CD4-positive, alpha-beta T cell treated with Interleukin-17A for 1 hour (primary cell): ENCODE measurements around the gene CRTAC1.

Experiments
- DNase-seq: peaks from one replicate; pipeline ENCODE4 v3.0.0-alpha.2; 2020

Gene CRTAC1

GRCh38 chr10:98030093-98030821 is at the start of gene CRTAC1:
TSS of gene CRTAC1 (minus strand) at chr10:98030621. CDS start at chr10:98030472, 149 bp downstream.
- no peak for DNase-seq

DNA sequence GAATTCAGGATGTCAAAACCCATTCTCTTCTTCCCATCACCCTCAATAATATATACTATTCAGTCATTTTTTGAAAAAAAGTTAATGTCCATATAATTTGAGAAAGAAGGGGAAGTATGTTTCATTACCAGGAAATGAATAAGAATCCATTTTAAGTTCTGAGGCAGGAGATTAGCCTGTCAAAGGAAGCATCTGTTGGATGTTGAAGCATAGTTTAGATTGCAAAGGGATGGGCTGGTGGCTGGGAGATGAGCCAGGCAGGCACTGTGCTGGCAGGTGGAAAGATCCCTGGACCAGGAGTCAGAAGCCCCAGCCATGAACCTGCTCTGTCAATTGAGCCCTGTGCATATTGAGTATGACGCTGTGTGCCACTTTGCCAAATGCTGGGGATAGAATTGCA is 48.4 kb upstream of the CRTAC1 start:
- no peak for DNase-seq

DNA sequence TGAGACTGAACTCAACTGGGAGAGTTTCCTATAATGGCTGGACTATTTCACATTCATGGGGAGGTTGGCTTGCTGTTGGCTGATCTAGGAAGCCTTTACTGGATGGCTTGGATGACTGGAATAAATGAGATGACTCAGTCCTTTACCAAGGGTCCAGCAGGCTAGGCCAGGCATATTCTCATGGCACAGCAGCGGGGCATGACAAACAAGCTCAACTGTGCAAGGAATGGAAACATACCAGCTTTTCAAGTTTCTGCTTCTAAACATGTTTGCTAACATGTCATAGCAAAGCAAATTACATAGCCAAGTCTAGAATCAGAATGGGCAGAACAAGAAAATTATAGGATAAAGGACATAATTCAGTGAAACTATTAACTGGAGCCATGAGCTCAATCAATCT is 46.8 kb upstream of the CRTAC1 start:
- DNase-seq = no peak

GRCh38 chr10:98076086-98076485 is 45.7 kb upstream of the CRTAC1 start:
- DNase-seq = no peak

DNA sequence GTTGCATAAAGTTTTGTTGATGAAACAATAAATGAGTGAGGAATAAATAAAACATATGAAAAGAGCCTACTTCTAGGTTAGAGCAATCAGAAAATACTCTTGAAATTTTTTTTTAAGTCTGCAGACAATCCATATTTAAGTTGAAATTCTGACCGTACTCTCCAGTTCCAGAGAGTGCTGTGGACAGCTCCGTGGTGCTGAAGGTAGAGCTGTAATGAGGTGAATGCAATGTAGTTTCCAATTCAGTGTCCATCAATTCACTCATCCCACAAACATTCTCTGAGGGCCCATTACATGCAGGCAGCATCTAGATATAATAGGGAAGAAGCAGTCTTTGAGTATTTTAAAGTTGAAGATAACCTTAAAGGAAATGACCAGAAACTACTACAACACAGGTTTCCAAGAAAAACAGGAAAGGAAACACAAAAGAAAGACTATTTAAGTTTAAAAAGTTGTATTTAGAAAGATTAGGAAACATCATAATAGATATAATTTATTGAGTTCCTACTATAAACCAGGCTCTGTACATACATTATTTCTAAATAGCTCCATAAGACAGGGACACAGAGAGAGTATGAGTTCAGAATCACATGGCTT is 44.0 kb upstream of the CRTAC1 start:
- no peak for DNase-seq

- no peak for DNase-seq
Measured at GRCh38 chr10:98067165-98067564, 36.7 kb upstream of the CRTAC1 start.

- DNase-seq = no peak
Measured at GRCh38 chr10:98063740-98064027, 33.3 kb upstream of the CRTAC1 start.

GRCh38 chr10:98062424-98062823 is 32.0 kb upstream of the CRTAC1 start:
- DNase-seq = no peak

DNA sequence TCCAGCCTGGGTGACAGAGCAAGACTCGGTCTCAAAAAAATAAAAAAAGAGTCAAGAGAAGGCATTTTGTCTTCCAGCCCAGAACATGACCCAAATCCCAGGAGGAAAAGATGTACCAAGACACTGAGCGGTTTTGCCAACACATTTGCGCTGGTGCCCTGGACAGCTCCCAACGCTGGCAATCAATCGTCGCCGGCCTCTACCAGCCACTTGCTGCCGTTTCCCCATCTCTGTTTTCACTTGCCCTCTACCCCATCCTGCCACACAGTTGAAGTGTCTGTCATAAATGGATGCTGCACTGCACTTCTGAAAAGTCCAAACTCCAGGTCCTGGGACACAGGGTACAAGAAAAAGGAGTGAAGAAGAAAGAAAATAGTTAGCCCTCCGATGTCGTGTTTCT is 29.7 kb upstream of the CRTAC1 start:
- DNase-seq = no peak

DNA sequence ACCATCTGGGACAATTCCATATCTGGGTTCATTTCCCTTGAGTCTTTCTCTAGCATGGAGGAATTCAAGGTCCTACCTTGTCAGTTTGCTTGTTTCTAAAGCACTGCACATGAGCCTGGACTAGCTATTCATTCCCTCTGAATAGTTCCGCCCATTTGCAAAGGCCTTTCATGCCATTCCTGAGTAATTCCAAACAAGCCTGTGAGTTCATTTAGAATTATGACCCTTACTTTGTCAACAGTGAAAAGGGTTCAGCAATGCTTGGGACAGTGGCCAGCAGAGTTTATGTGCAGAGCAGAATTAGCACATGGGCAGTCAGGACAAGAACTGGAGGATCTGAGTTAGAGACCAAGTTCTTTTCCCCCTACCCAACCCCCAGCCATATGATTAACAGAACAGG is 27.9 kb upstream of the CRTAC1 start:
- no peak for DNase-seq

DNA sequence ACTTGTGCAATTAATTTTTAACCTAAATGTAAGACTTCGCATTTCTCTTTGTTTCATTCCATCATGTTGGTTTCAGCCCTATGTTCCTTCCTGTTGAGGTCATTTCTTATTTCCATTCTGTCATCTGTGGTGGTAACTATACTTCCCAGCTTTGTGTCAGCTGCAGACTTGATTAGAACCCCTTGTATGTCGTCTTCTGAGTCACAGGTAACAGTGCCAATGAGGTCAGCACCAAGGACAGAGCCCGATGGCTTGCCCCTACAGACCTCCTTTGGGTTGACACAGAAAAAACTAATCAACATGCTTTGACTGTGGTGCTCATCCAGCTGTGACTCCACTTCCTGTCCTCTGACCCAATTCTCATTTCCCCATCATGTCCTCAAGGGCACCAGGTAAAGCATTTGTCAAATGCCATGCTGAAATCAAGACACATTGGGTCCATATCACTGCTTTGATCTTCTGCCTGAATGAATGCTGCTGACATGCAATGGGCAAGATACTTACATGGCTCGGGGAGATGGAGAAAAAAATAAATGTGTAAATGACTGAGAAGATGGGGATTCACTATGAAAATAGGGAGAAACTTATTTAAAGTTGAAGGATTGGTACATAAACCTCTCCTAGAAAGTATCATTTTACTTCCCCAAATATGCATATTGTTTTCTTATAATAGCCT is 25.6 kb upstream of the CRTAC1 start:
- no peak for DNase-seq

GRCh38 chr10:98047009-98047741 is 16.8 kb upstream of the CRTAC1 start:
- DNase-seq = no peak

DNA sequence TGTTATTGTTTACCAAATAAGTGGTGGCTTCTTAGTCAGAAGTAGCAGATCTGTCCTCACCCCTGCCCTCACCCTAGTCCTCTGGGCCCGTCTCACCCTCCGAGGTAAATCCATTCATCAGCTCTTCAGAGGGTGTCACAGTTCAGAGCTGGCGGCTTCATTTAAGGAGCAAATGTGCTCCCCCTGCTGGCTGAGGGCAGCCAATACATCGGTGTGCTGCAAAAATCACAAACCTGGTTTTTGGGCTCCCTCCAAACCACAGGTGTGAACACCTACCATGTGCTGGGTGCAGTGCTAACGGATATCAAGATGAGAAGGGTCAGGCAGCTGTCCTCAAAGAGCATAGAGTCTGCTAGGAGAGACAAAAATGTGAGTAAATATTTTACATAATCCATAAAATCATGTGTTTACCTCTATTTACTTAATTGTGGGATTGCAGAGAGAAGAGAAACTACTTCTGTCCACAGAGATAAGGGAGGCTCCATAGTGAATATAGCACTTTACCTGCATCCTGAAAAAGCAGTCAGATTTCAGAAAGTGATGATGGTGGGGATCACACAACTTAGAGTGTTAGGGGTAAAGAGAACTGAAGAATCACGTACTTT is 15.5 kb upstream of the CRTAC1 start:
- peak; percentile 63 for DNase-seq

GRCh38 chr10:98041352-98042043 is 11.1 kb upstream of the CRTAC1 start:
- DNase-seq = peak; percentile 43

- DNase-seq = no peak
Measured at GRCh38 chr10:98039690-98040381, 9.4 kb upstream of the CRTAC1 start.

DNA sequence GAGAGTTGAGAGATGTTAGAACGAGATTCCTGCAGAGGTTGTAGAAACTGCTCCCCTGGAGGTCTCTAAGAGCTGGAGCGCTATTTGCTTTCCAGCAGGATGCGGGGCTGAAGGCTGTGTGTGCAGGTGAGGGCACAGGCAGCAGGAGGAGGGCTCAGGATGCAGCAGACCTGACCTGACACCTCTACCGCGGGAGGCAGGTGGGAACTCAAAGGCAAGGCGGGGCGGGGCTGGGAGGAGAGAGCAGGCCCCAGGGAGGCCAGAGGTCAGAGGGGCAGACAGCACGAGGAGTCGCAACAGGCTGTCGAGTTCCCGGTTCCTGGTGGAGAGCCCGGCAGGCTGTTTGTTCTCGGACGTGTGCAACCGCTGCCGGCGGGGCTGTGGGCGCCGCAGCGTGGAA is 7.9 kb upstream of the CRTAC1 start:
- no peak for DNase-seq

GRCh38 chr10:98035599-98035998 is 5.2 kb upstream of the CRTAC1 start:
- DNase-seq = no peak

DNA sequence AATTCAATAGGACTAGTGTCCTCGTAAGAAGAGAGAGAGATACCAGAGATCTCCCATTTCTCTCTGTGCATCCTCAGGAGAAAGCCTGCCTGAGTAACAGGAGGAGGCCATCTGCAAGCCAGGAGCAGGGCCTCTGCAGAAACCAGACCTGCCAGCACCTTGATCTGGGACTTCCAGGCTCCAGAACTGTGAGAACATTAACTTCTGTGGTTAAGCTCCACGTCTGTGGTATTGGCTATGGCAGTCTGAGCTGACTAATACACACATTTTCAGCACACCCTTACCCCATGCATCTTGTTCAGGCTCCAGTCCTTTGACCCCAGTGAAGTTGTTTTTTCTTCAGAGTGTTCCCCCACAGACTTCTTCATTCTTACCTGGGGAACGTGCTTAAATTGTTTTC is 3.1 kb upstream of the CRTAC1 start:
- no peak for DNase-seq

DNA sequence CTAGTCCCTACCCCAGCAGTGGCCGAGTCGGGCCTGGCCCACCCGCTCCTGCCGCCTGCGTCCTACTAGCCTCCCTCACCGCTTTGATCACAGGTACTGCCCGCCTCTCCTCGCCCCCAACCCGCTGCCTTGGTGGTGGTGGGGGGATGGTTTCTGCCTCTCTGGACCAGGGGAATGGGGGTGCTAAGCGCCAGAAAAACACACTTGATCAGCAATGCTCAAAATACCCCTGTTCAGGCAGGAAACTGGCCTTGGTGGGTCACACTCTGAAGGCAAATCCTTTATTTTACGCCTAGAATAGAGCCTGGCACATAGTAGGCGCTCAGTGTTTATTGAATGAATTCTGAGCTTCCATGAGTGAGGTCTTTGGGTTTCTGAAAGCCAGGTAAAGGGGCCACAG is 1.0 kb upstream of the CRTAC1 start:
- DNase-seq = no peak

GRCh38 chr10:98030991-98031431 is 590 bp upstream of the CRTAC1 start:
- DNase-seq = no peak

DNA sequence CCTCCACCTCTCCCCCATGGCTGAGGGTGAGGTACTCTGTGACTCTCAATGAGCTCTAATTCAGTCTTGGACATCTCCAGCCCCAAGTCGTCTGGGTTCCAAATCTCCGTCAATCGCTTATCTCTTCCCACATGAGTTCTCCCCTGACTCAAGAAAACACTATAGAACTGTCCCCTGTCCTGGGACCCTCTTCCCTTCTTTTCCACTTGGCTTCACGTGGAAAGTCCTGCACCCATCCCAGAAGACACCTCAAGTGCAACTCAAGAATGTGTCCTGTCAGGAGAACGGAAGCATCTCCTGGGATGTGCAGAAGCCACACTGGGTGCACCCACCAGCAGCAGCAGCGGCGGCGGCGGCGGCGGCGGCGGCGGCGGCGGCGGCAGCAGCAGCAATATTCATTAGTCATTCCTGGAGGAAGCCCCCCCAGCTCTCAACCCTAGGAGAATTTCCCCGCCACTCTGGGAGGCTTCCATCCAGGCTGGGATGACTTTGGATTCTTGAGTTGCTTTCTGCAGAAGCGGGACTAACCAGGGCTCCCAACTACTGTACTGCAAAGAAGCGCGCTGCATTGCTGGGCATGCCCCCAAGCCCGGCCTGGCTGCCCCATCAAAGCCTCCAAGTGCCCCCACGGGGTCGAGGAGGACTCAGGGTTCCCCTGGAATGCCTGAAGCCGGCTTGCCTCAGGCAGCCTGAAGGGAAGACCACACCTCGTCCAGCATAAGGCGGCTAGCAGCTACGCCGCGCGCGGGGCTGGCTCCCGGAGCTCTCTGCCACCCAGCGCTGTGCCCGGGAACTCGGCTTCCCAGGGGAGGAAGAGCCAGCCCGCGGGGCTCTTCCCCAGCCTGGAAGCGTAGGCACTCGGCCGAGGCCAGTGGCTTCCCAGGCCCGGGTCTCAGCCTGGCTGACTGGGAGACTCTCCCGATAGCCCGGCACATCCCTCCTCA is 1.0 kb downstream of the CRTAC1 start:
- DNase-seq = no peak
